Muscle layer of duodenum (tissue), 2 donors: Measurements from ENCODE around the gene CELF4.

ENCODE experiments used
- H3K27ac ChIP-seq: one replicate; pipeline ENCODE4 v1.7.0; 2013; ENCODE audit warnings: mild to moderate bottlenecking, low read length
- H3K27me3 ChIP-seq: one replicate; pipeline ENCODE4 v1.7.0; 2013; ENCODE audit warnings: low read depth, mild to moderate bottlenecking, control low read depth, low read length
- H3K36me3 ChIP-seq, 2 donors: one replicate each; pipeline ENCODE4 v1.7.0; 2013; ENCODE audit warnings: low read length in 2 of 2, control low read depth in 1 of 2, mild to moderate bottlenecking in 1 of 2; ENCODE audit not compliant: insufficient read depth in 2 of 2, control insufficient read depth in 1 of 2
- H3K4me1 ChIP-seq, 2 donors: one replicate each; pipeline ENCODE4 v1.7.0; 2013; ENCODE audit warnings: low read length in 2 of 2, mild to moderate bottlenecking in 2 of 2, control low read depth in 1 of 2, moderate library complexity in 1 of 2; ENCODE audit not compliant: insufficient read depth in 2 of 2, control insufficient read depth in 1 of 2
- H3K4me3 ChIP-seq, 2 donors: one replicate each; pipeline ENCODE4 v1.7.0; 2013; ENCODE audit warnings: low read length in 2 of 2, low read depth in 1 of 2, mild to moderate bottlenecking in 1 of 2
- H3K9me3 ChIP-seq, 2 donors: one replicate each; pipeline ENCODE4 v1.7.0; 2013; ENCODE audit warnings: low read length in 2 of 2, control low read depth in 1 of 2, mild to moderate bottlenecking in 1 of 2; ENCODE audit not compliant: control insufficient read depth in 1 of 2
- donor health status: healthy.

Gene CELF4

DNA sequence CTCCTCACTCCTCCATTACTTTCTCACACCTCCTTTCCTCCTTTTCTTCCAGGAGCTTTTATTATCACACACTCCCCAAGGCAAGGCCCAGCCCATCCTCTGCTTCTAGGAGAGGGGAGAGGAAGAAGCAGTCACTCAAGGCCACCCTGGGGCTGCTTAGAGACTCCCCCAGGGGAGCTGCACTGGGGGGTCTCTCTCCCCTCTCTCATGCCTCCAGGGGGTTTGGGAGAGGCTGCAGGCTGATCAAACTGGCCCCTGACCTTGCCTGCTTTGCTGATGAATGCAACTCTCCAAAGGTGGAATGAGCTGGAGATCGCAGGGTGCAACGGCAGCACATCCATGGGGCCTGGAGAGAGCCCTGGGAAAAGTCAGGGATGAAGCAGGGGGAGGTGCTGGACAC lies 216.9 kb downstream of the CELF4 start:
- Histone ChIP-seq H3K36me3 (no peaks in the 10 kb centered on the region), H3K27me3 (peaks cover 4% of the 10 kb centered on the region), H3K4me3 (no peak overlapping the region), H3K4me1 (no peaks in the 10 kb centered on the region), H3K27ac (no peak overlapping the region), H3K9me3 (no peaks in the 10 kb centered on the region)

DNA sequence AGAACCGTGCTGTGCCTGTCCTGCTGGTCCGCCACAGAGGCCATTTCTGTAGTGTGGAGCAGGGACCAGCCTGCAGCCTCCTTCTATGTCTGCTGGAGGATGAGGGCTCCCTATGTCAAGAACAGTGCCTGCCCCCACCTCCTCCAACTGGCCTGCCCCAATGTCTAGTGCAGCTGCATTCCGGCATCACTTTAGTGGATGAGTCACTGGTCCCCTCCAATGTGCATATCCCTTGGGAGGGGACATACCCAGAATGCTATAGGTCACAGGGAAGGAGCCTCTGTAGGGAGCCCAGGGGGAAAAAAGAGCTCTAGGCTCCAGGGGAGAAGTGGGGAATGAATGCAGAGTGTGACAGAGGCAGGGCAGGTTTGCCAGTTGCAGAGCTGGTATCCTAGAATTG lies 219.6 kb downstream of the CELF4 start:
- H3K4me3 ChIP-seq, result no peak overlapping the region
- H3K9me3 ChIP-seq, result no peaks in the 10 kb centered on the region
- no peaks in the 10 kb centered on the region for H3K36me3 ChIP-seq
- peaks cover 7% of the 10 kb centered on the region for H3K27me3 ChIP-seq
- no peak overlapping the region for H3K27ac ChIP-seq
- H3K4me1 ChIP-seq, result no peaks in the 10 kb centered on the region

DNA sequence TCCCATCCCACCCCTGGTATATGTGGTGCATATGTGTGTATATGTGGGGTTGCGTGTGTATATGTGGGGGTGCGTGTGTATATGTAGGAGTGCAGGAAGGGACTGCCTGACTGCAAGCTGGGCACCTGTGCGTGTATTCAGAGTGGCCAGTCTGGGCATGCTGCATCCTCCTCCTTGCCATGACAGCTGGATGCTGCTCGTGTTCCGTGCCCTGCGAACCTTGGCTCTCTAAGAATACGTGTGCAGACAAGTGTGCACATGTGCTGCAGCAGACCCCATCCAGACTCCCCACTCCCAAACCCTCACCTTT lies 222.1 kb downstream of the CELF4 start:
- Histone ChIP-seq H3K4me1 (no peaks in the 10 kb centered on the region), H3K9me3 (no peaks in the 10 kb centered on the region), H3K36me3 (no peaks in the 10 kb centered on the region), H3K4me3 (no peak overlapping the region), H3K27ac (no peak overlapping the region), H3K27me3 (peaks cover 7% of the 10 kb centered on the region)

DNA sequence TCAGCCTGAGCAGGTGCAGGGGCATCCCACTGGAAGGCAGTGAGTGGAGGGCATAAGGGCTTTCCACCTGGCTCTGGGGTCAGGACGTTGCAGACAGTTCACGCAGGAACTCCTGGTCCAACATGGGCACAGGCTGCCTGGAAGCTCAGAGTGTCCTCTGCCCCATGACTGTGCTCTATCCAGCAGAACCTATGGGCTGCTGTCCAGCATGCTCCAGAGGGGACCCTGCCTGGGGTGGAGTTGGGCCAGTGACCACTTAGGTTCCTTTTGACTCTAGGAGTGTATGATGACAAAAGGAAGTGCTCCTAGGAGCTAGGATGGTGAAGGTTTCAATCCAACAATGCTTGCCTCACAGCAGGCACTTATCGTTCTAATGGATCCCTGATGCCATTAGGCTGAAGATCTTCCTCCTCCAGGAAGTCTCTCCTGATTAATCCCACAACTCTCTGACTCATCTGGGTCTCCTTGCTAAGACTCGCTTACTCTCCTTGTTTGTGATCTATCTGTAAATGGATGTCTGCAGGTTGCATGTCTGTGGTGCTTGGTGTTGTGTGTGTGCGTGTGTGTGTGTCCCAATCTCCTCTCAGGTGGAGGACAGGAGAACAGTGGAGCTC lies 224.0 kb downstream of the CELF4 start:
- no peaks in the 10 kb centered on the region for H3K9me3 ChIP-seq
- H3K36me3 ChIP-seq, result no peaks in the 10 kb centered on the region
- peaks cover 7% of the 10 kb centered on the region for H3K27me3 ChIP-seq
- H3K4me3 ChIP-seq, result no peak overlapping the region
- no peak overlapping the region for H3K27ac ChIP-seq
- no peaks in the 10 kb centered on the region for H3K4me1 ChIP-seq

DNA sequence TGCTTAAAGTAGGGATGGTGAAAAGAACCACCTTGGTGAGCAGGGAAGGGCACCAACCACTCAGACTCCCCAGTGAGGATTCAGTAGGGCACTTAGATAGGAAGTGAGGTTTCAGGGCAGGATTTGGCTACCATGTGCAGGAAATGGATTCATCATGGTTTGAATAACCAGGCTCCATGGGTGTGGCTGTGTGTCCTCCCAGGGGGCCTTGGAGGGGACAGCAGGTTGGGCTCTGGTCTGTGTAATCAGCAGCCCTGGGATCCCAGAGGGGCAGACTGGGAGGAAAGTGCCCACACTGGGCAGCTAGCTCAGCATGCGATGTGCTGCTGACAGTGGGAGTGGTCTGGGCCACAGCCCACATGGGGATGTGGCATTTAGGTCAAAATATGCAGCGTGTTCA lies 224.6 kb downstream of the CELF4 start:
- Histone ChIP-seq H3K4me3 (no peak overlapping the region), H3K36me3 (no peaks in the 10 kb centered on the region), H3K27me3 (peaks cover 7% of the 10 kb centered on the region), H3K27ac (no peak overlapping the region), H3K4me1 (no peaks in the 10 kb centered on the region), H3K9me3 (no peaks in the 10 kb centered on the region)

DNA sequence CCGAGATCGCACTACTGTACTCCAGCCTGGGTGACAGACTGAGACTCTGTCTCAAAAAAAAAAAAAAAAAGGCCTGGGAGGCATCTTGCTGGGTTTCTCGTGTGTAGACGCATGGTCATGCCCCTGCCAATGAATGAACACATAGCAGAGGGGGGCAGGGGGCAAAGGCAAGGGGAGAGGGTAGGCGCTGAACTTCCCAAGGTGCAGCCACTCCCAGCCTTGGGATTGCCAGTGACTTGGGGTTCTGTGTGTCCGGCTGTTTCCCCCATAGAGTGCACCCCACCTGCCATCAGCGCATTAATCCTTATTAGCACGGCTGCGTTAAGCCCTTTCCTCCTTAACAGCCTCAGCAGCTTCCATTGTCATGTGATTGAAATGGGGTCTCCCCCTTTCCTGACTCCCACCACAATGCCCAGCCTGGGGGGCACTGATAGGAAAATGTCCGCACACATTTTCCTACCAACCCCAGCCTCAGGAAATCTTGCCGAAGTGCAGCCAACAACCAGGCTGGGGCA lies 225.8 kb downstream of the CELF4 start:
- Histone ChIP-seq H3K27me3 (peaks cover 7% of the 10 kb centered on the region), H3K4me1 (no peaks in the 10 kb centered on the region), H3K36me3 (no peaks in the 10 kb centered on the region), H3K4me3 (no peak overlapping the region), H3K9me3 (no peaks in the 10 kb centered on the region), H3K27ac (no peak overlapping the region)

DNA sequence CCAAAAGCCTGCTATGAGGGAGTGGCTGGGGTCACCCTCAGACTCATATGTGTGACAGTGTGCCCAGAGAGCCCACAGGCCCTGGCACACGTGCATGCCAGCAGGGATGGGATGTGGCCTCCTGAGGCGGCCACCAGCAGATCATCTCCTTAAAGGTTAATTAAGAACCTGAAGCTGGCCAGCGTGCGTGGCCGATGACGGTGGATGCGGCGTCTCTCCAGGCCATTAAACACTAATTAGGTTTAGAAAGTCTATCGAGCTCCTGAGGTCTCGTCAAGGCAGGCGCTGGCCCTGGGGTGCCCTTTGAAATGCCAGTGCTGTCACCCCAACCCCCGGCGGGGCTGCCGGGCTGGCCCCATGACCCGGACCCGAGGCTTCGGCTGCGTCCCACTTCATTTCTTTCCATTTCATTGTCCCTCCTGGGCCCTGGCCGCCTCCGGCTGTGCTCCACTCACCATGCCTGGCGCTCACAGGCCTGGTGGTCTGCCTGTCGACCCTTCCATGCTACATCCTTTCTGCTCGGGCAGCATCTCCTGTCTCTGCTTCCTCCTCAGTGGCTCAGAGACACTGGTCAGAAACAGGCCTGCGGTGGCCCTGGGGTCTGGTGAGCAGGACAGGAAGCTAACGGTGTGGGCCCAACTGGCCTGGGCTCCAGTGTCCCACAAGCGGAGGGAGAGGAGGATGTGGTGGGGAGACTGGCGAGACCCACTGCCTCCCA lies 228.9 kb downstream of the CELF4 start:
- Histone ChIP-seq H3K36me3 (no peaks in the 10 kb centered on the region), H3K27ac (no peak overlapping the region), H3K27me3 (no peaks in the 10 kb centered on the region), H3K4me1 (no peaks in the 10 kb centered on the region), H3K4me3 (no peak overlapping the region), H3K9me3 (no peaks in the 10 kb centered on the region)

DNA sequence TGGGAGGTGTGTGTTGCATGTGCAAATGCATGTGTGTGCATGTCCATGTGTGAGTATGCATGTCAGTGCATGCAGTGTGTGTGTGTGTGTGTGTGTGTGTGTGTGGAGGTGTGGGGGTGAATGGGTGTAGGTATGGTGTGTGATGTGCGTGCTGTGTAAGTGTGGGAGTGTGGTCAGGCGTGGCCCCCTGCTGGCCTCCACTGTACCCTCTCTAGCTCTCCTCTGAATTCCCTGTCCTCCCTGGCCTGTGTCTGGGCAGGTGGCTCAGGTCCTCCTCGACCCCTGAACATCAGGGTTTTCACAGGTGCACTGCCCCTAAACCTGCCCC lies 230.2 kb downstream of the CELF4 start:
- Histone ChIP-seq H3K27me3 (no peaks in the 10 kb centered on the region), H3K9me3 (no peaks in the 10 kb centered on the region), H3K4me3 (no peak overlapping the region), H3K36me3 (no peaks in the 10 kb centered on the region), H3K27ac (no peak overlapping the region), H3K4me1 (no peaks in the 10 kb centered on the region)

DNA sequence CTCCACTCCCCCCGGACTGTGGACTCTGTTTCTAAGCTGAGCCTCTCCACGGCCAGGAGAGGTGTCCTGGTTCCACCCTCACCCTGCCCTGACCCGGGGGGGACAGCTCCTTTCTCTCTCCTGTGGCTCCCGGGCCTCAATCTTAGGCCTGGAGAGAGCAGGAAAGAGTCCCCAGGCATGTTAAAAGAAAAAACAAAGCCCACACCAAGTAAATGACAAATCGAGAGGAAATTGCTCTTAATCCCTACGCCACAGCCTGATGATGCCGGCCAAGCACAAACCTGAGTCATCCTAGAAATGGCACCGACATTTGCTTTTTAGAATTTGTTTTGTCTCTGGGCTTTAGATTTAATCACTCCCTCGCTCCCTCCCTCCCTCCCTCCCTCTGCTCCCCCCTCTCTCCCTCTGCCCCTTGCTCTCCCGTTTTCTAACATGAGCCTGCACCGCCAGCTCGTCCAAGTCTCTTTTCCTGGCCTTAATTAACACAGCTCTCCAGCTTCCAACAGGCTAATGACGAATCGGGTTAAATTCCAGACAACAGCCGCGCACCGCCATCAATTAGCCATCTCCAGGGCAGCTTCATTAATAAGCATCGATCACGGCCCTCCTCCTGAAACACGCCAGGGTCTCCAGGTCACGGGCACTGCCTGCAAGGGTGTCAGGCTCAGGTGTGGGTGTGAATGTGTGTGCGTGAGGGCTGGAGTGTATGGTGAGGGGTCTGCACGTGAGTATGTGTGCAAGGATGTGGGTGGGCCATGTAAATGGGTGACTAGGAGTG lies 230.8 kb downstream of the CELF4 start:
- no peaks in the 10 kb centered on the region for H3K36me3 ChIP-seq
- H3K27ac ChIP-seq, result no peak overlapping the region
- no peak overlapping the region for H3K4me3 ChIP-seq
- H3K27me3 ChIP-seq, result no peaks in the 10 kb centered on the region
- no peaks in the 10 kb centered on the region for H3K4me1 ChIP-seq
- no peaks in the 10 kb centered on the region for H3K9me3 ChIP-seq

DNA sequence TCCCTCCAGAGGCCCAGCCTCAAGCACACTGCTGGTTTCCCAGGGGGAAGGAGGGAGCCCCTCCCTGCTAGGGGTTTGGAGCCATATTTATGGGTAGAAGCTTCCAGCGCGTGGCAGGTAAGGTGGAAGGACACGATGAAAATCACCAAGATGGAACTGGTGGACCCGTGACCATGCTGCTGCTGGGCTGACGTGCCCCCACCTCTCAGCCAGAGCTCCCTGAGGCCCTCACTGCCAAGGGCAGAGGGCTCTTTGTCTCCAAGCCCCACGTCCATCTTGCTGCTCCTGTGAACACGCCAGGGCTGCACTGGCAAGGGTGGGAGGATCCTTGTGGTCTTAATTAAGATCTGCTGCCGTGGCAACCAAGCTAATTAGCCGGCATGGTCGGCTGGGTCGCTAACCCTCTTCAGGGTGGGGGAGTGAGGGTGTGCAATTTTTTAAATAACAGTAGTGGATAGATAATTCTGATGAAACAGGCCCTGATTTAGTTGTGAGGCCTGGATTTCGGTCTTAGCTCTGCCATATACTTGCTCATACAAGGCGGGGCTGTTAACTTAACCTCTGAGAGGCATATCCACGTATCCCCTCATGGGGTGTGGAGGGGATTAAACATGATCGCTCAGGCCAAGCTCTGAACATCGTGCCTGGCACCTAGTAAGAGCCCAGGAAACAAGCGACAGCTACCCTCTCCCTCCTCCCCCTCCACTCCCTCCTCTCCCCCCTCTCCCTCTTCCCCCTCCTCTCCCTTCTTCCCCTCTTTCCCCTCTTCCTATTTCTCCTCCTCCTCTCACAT lies 232.8 kb downstream of the CELF4 start:
- Histone ChIP-seq H3K4me3 (no peak overlapping the region), H3K36me3 (no peaks in the 10 kb centered on the region), H3K27ac (no peak overlapping the region), H3K27me3 (no peaks in the 10 kb centered on the region), H3K9me3 (no peaks in the 10 kb centered on the region), H3K4me1 (no peaks in the 10 kb centered on the region)

DNA sequence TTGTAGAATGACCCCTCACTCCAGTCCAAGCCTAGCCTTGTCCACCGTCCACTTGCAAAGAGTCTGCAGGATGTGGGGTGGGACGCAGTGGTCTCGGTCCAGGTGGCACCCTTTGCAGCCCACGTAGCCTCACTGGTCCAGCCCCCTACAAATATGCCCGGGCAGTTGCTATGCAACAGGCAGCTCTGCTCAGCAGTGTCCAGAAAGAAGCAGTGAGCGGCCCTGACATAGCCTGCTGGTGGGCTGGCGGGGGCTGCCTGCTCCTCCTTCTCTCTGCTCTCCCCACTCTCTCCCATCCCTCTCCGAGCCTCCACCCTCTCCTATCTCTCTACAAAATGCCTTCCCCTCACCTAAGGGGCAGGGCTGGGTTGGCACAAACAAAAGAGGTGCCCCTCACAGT lies 233.4 kb downstream of the CELF4 start:
- no peak overlapping the region for H3K4me3 ChIP-seq
- H3K36me3 ChIP-seq, result no peaks in the 10 kb centered on the region
- H3K27ac ChIP-seq, result no peak overlapping the region
- no peaks in the 10 kb centered on the region for H3K4me1 ChIP-seq
- no peaks in the 10 kb centered on the region for H3K27me3 ChIP-seq
- H3K9me3 ChIP-seq, result no peaks in the 10 kb centered on the region
